ENCODE data around the gene SH3BGRL3. TPM values are rescaled to one million over a fixed set of nuclear protein-coding genes. Genes with fewer than 3 reads are reported as not detected.
"Not testable (repeated sequence)": the region's sequence is repeated elsewhere in the genome, so short reads cannot be mapped to it uniquely, and the experiment has no call there.

The SH3BGRL3 gene
- total and polyA plus RNA-seq, 8 donors: 90.4 to 347 (median 110) TPM

GRCh38 chr1:26289158-26290059, 9.5 kb downstream of the SH3BGRL3 start:
- Histone ChIP-seq H3K4me1 (peaks cover 4 to 86% of the 10 kb centered on the region in 2 donors), H3K27ac (peak overlapping the region; percentile 67 to 98), H3K9me3 (no peaks in the 10 kb centered on the region), H3K36me3 (peaks cover 0 to 5% of the 10 kb centered on the region in 2 donors), H3K27me3 (no peaks in the 10 kb centered on the region), H3K4me3 (no peak overlapping the region)
- ATAC-seq (peak; percentile 41), DNase-seq (peak in 2 of 4 donors; percentile 69 to 88)
- intact Hi-C loops (cut with DNase I): no loop called here
- TF ChIP-seq, protein P1, sequence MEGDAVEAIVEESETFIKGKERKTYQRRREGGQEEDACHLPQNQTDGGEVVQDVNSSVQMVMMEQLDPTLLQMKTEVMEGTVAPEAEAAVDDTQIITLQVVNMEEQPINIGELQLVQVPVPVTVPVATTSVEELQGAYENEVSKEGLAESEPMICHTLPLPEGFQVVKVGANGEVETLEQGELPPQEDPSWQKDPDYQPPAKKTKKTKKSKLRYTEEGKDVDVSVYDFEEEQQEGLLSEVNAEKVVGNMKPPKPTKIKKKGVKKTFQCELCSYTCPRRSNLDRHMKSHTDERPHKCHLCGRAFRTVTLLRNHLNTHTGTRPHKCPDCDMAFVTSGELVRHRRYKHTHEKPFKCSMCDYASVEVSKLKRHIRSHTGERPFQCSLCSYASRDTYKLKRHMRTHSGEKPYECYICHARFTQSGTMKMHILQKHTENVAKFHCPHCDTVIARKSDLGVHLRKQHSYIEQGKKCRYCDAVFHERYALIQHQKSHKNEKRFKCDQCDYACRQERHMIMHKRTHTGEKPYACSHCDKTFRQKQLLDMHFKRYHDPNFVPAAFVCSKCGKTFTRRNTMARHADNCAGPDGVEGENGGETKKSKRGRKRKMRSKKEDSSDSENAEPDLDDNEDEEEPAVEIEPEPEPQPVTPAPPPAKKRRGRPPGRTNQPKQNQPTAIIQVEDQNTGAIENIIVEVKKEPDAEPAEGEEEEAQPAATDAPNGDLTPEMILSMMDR (IDR thresholded peaks at IDR 0.05): no peak

GRCh38 chr1:26290122-26290881, 10.4 kb downstream of the SH3BGRL3 start:
- ATAC-seq (peak; percentile 30), DNase-seq (no peak)
- Histone ChIP-seq H3K27ac (peak overlapping the region; percentile 67 to 98), H3K36me3 (peaks cover 0 to 4% of the 10 kb centered on the region in 2 donors), H3K9me3 (no peaks in the 10 kb centered on the region), H3K4me1 (peaks cover 0 to 77% of the 10 kb centered on the region in 2 donors), H3K27me3 (no peaks in the 10 kb centered on the region), H3K4me3 (no peak overlapping the region)
- TF ChIP-seq, protein P1 (IDR thresholded peaks at IDR 0.05): no peak
- intact Hi-C loops (cut with DNase I): no loop called here

- Histone ChIP-seq H3K4me1 (peaks cover 0 to 71% of the 10 kb centered on the region in 2 donors), H3K36me3 (peaks cover 0 to 7% of the 10 kb centered on the region in 2 donors), H3K27ac (peak overlapping the region; percentile 26 to 98), H3K9me3 (no peaks in the 10 kb centered on the region), H3K4me3 (no peak overlapping the region), H3K27me3 (no peaks in the 10 kb centered on the region)
- TF ChIP-seq, protein P1 (IDR thresholded peaks at IDR 0.05): no peak
- DNase-seq (no peak), ATAC-seq (no peak)
- intact Hi-C loops (cut with DNase I): no loop called here
Observed at GRCh38 chr1:26290882-26291261, 11.0 kb downstream of the SH3BGRL3 start.

DNA sequence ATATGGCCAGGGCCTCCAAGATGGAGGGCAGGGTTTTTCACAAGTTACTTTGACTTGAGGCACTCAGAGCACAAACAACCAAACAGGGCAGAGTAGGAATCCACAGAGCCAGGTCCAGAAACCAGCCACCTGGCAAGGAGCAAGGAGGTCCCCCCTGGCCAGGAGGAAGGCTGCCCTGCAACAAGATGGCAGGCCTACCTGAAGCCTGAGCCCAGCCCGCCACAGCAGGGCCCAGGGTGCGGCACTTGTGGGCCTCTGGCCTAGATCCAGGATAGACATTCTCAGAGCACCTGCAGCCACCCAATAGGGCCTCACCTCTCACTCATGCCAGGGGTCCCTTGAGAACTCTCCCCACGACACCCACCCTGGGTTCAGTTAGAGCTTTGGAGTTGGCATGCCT, 11.5 kb downstream of the SH3BGRL3 start:
- TF ChIP-seq, protein P1 (IDR thresholded peaks at IDR 0.05): no peak
- no peak for ATAC-seq
- Histone ChIP-seq H3K27ac (peak overlapping the region in 1 of 2 donors; percentile 98), H3K27me3 (no peaks in the 10 kb centered on the region), H3K36me3 (peaks cover 0 to 12% of the 10 kb centered on the region in 2 donors), H3K9me3 (no peaks in the 10 kb centered on the region), H3K4me3 (no peak overlapping the region), H3K4me1 (peaks cover 0 to 65% of the 10 kb centered on the region in 2 donors)
- intact Hi-C loops (cut with DNase I): no loop called here
- DNase-seq: no peak

DNA sequence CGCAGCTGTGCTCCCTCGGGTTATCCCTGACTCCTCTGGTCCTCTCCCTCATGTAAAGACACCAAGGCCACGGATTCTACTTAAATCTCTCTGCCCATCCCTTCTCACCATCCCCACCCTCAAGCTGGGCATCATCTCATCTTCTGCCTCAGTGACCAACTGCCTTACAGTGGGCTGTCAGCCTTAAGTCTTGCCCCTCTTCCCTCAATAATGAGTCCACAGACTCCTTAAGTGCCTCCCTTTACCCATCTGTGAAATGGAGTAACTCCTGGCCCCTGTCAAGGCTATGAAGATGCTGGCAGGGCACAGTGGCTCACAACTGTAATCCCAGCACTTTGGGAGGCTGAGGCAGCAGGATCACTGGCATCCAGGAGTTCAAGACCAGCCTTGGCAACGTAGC, 12.1 kb downstream of the SH3BGRL3 start:
- no peak for ATAC-seq
- peaks cover 0 to 60% of the 10 kb centered on the region in 2 donors for H3K4me1 ChIP-seq
- H3K4me3 ChIP-seq: no peak overlapping the region
- H3K9me3 ChIP-seq: no peaks in the 10 kb centered on the region
- DNase-seq: no peak
- H3K36me3 ChIP-seq: peaks cover 0 to 18% of the 10 kb centered on the region in 2 donors
- H3K27me3 ChIP-seq: no peaks in the 10 kb centered on the region
- TF ChIP-seq, protein P1 (IDR thresholded peaks at IDR 0.05): no peak
- intact Hi-C loops (cut with DNase I): no loop called here
- H3K27ac ChIP-seq: peak overlapping the region in 1 of 2 donors; percentile 98

DNA sequence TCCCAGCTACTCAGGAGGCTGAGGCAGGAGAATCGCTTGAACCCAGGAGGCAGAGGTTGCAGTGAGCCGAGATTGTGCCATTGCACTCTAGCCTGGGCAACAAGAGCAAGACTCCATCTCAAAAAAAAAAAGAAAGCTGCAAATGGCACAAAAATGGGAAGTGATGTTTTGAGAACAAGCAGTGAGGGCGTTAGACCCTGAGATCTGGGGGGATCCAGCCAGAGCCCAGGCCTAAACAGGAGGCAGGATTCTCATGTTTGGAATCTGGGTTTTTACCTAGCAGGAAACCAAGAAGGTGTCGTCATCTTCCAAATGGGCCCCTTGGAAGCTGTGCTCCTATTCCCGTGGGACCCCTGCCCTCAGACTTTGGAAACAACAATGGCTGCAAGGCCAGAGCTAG, 12.8 kb downstream of the SH3BGRL3 start:
- H3K4me3 ChIP-seq; H3K27me3 ChIP-seq; H3K27ac ChIP-seq; H3K9me3 ChIP-seq; ATAC-seq; intact Hi-C loops (cut with DNase I); DNase-seq: not testable (repeated sequence)
- H3K36me3 ChIP-seq: peaks cover 0 to 24% of the 10 kb centered on the region in 2 donors
- H3K4me1 ChIP-seq: peaks cover 0 to 55% of the 10 kb centered on the region in 2 donors

Data from left lung (tissue), 10 donors.